HG02870 (cell line): ENCODE data around the gene MEIS2.

ENCODE experiments used
- ATAC-seq: cut with Tn5 transposase; IDR thresholded peaks from one replicate; pipeline ENCODE4 v1.9.1; 2021; ENCODE audit warnings: mild to moderate bottlenecking, moderate library complexity; ENCODE audit not compliant: unreplicated experiment

Gene MEIS2

DNA sequence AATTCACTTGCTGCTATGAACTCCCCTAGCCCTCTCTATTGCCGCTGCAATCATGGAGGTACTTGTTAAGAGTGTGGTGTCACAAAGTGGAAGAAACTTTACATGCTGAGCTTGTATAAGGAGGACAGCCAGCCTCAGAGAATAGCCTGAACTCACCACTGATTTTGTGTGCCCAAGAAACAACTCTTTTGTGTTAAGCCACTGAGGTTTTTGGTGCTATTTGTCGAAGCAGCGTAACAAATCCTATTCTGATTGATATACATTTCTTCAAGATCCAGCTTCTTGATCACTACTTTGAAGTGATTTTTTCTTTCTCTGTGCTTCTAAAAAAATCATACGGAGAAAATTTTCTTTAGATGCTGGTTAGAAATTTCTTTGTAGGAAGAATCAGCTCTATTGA lies 132.4 kb downstream of the MEIS2 start:
- ATAC-seq, result no peak

DNA sequence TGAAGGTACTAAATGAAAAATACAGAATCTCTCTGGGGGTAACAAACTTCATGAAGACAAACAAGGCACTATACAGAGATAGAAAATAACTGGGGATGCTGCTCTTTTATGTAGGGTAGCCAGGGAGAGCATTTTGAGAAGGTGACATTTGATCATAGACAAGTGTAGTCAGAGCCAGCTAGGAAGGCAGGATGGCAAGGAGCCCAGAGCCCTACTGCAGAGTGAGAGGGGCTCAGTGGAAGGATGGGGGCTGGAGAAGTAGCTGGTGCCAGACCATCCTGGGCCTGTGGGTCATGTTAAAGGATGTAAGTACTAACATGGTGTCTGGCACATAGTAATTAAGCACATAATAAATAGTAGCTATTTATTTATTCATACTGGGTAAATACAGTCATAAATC lies 133.6 kb downstream of the MEIS2 start:
- no peak for ATAC-seq

DNA sequence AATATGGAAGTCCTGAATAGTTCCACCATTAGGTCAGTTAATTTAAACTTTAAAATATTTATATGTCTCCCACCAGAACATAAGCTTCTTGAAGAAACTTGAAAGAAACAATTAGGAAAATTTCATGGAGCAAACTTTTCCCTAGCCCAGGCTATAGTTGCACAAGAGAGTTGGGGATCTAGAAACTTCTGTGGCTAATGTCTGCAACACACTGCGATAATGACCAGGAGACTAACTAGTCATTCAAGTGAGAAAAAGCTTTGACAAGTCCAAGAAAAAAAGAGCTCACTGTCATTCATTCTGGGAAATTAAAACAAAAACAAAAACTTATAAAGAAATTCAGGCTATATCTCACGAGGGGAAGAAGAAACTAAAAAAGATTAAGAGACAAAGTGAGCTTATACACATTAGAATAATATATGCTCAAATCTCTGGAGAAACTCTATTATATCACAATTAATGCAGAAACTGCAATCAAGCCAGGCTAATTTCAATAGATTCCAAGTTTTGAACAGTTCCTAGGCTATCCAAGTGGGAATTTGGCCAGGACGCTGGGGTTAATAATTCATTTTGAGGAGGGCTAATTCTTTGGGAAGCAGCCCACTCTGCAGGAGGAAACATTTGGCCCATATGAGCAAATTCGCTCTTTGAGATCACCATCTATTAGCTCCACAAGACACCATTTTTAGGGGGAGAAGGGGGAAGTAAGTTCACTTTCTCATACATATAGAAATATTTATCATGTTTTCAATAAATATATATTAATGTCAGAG lies 134.6 kb downstream of the MEIS2 start:
- no peak for ATAC-seq

DNA sequence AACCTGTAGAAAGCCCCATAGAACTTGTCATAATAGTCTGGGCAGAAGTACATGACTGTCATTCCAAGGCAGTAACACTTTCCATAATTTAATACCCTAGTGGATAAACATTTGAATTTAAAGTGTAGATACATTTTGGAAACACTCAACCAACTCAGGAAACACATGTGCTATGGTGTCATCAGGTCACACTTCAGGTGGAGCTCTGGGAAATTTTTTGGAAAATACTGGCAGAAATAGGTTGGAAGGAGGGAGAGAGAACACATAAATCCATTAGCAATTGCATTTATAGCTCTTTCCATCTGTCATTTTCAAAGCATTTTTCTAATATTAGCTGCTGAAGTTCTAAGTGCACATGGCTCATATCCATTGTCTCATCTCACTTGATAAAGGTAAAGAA lies 135.7 kb downstream of the MEIS2 start:
- ATAC-seq, result no peak

GRCh38 chr15:36961956-36962355 lies 138.4 kb downstream of the MEIS2 start:
- no peak for ATAC-seq

- no peak for ATAC-seq
Measured at GRCh38 chr15:36960947-36961227, 139.5 kb downstream of the MEIS2 start.

DNA sequence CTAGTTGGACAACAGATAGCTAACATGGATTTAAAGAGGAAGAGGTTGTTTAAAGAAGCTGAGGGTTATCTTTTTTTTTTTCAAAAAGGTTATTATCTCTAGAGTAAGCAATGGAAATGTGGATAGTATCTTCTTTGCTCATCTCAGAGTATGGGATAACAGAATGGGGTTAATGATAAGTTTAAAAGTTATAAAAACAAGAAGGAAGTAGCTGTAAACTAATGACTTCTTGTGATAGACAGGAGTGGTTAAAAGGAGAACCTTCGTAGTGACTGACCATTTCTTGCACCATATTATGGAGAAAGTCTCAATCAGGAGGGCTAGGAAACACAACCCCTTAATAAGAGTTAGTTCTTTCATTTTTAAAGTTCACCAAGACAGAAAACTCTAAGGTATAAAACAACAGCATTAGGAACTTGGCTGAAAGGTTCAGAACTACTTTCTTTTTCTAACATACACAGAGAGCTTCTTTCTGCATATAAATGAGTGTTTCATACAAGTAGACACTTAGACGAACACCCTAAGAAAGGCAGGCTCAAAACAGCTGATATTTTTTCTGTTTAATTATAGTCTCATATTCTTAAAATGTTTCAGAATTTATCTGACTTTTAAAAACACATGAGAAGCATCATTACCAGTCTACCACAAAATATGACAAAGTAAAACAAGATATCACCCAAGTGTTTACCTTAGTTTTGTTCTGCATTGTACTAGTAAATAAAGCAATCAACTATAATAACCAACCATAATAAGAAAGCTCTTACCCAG lies 140.0 kb downstream of the MEIS2 start:
- ATAC-seq, result no peak

- ATAC-seq, result no peak
Measured at GRCh38 chr15:36959746-36960145, 140.6 kb downstream of the MEIS2 start.

GRCh38 chr15:36958606-36959005 lies 141.7 kb downstream of the MEIS2 start:
- no peak for ATAC-seq

DNA sequence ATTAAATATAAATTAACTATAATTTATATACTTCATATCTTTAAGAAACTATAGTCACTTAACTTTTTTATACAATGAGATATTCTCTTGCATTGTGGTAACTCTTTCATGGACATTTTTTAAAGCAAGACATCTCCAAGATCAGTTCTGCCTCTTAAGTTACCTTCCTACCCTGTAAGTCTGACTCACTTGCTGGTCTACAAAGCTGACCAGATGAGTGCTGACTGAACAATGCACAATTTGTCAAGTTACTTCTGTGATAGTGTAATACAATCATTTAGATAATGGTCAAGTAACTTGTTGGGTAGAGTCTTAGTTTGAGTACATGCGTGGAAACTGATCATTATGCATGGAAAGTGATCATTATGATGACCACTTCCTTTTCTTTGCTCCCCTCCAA lies 145.9 kb downstream of the MEIS2 start:
- ATAC-seq, result no peak

DNA sequence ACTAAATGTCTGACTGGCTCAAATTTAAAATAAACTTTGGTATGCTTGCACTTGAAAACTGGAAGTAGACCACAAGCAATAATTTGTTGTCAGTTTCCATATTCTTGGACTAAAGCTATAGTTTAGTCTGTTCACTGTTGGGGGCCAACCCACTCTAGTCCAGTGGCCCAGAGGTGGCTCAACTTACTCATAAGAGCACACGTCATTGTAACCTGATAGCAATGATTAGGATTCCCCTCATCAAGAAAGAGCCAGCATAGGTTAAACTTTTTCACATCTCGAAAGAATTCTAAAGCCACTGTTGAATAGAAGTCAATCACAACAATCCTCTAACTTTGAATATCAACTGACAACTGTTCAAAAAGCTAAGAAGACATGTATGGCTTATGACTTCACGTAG lies 147.0 kb downstream of the MEIS2 start:
- ATAC-seq, result no peak

GRCh38 chr15:36951731-36952247 lies 148.6 kb downstream of the MEIS2 start:
- no peak for ATAC-seq

GRCh38 chr15:36950371-36950770 lies 150.0 kb downstream of the MEIS2 start:
- ATAC-seq, result no peak

DNA sequence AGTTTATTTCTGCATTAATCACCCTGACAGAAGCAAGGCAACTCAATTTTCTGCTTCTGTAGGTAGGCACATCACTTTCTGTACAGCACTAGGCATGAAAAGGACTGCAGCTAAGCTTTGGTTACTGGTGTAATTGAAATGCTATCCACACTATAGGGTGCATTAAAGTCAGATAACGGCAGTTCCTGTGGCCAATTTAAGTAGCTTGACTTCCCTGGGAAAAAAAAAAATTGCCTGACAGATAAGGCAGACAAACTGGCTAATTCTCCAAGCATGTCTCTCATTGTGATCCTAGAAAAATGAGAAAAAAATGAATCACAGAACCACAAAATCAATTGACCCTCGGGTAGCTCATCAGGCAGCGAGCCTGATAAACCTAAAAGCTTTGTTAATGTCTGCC lies 151.4 kb downstream of the MEIS2 start:
- ATAC-seq, result no peak

- no peak for ATAC-seq
Measured at GRCh38 chr15:36947035-36947719, 153.2 kb downstream of the MEIS2 start.

GRCh38 chr15:36944442-36944841 lies 155.9 kb downstream of the MEIS2 start:
- no peak for ATAC-seq

- ATAC-seq, result no peak
Measured at GRCh38 chr15:36943508-36944361, 156.6 kb downstream of the MEIS2 start.

DNA sequence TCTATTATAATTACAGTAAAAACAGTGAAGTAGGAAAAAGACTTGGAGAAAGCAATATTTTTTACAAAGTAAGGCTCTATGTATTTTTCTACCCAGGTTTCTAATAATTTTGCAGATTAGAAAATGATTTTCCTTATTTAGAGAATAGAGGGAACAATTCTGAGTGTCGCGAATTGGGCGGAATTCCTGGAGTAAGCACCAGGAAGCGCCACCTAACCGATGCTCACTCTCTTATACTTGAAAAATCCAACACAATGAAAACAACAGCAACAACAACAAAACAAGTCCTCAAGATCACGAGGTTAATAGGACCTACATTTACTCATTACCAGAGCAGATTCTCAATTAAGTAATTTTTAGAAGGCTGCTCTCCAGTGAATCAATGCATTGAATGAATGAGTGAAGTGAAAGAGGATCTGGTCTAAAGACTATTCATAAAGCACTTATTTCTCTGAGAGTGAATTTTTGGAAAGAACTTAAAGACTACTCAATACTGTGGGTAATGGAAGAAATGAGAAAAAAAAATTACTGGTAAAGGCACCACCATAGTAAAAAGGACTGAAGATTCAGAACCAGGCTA lies 158.0 kb downstream of the MEIS2 start:
- no peak for ATAC-seq

DNA sequence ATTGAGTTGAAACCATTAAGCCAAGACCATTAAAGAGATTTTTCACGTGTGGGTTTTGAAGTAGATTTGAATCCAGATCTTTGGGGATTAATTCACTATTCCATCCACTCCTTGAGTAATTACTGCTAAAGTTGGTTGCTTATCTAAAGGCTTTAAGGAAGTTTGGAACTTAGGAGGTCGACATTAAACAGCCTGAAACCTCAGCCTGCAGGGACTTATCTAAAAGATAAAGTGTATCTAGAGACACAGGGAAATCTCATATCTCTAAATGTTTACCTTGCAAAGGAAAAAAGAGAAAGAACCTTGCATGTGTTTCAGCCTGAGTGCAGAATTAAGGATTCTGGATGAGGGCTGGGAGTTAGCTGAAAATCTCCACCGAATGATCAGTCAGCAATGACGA lies 158.6 kb downstream of the MEIS2 start:
- ATAC-seq, result no peak

GRCh38 chr15:36940636-36941260 lies 159.6 kb downstream of the MEIS2 start:
- ATAC-seq, result no peak
